Body of pancreas (tissue), 4 donors: ENCODE measurements around the gene PABPN1L. TPM values are rescaled to one million over a fixed set of nuclear protein-coding genes. Genes with fewer than 3 reads are reported as not detected.

Experiments
- ATAC-seq: fragments of 150-250 bp; one replicate; pipeline ENCODE4 v1.9.1; 2016
- DNase-seq, 4 donors: peaks; one replicate each; pipeline ENCODE4 v3.0.0-alpha.2; 2019
- H3K27ac ChIP-seq, 4 donors: fragments of 200-600 bp; sonication (generic); 1 replicate in 3 of 4; 2 replicates in 1 of 4; pipeline versions ENCODE4 v1.5.1 to v1.6.1; 2016 to 2019; ENCODE audit warnings: mild to moderate bottlenecking in 1 of 4, mixed read lengths in 1 of 4, moderate library complexity in 1 of 4
- H3K27me3 ChIP-seq, 2 donors: fragments of 200-600 bp; sonication (generic); one replicate each; pipeline ENCODE4 v1.6.0; 2016; ENCODE audit warnings: mild to moderate bottlenecking in 1 of 2
- H3K36me3 ChIP-seq, 2 donors: fragments of 200-600 bp; sonication (generic); replicated peaks in 1 of 2; 2 replicates each; pipeline ENCODE4 v1.5.1; 2016; ENCODE audit warnings: low read depth in 2 of 2; ENCODE audit not compliant: insufficient read depth in 1 of 2
- H3K4me1 ChIP-seq: fragments of 200-600 bp; sonication (generic); one replicate; pipeline ENCODE4 v1.6.0; 2016
- H3K4me3 ChIP-seq, 2 donors: fragments of 200-600 bp; sonication (generic); 1 replicate in 1 of 2; 2 replicates in 1 of 2; pipeline ENCODE4 v1.5.1; 2016 to 2019
- H3K9me3 ChIP-seq, 3 donors: fragments of 200-600 bp; sonication (generic); 1 replicate in 2 of 3; 2 replicates in 1 of 3; pipeline ENCODE4 v1.5.1; 2016
- CTCF ChIP-seq, 7 experiments: fragments of 450-650 bp in 4 of 7; fragments of 200-600 bp in 3 of 7; sonication (generic) in 3 of 7; IDR thresholded peaks; one replicate each; pipeline ENCODE4 v1.5.1; 2016 to 2019; ENCODE audit warnings: antibody characterized with exemption in 7 of 7
- POLR2A ChIP-seq, 3 donors: fragments of 450-650 bp; IDR thresholded peaks; one replicate each; pipeline ENCODE4 v1.6.1; 2016; ENCODE audit warnings: antibody characterized with exemption in 3 of 3, mild to moderate bottlenecking in 2 of 3
- WGBS, 2 donors: methylation state at CpG; one replicate each; pipeline ENCODE4 v1.1.5; 2017; 5-methylcytosine and 5-hydroxymethylcytosine counted together
- intact Hi-C: fragments of 100-400 bp; cut with DNase I; formaldehyde crosslinking; loops from one replicate; pipeline ENCODE4 v1.15.1; 2023
- total RNA-seq, 2 donors: library from RNA; depleted of rRNA; stranded (reverse); fragments of >200 nt; gene quantifications; one replicate each; pipeline ENCODE4 v1.1.0, GENCODE V29; 2016

PABPN1L gene
- total RNA-seq, 2 donors from 2014 or later = not detected

- Histone ChIP-seq H3K9me3 (no peaks in the 10 kb centered on the region), H3K36me3 (peaks cover 0 to 2% of the 10 kb centered on the region in 2 donors), H3K27ac (peak overlapping the region in 1 of 4 donors; percentile 34), H3K4me3 (no peak overlapping the region), H3K4me1 (no peaks in the 10 kb centered on the region), H3K27me3 (no peaks in the 10 kb centered on the region)
- intact Hi-C loops = no loop called here
- ATAC-seq (peak; percentile 43), DNase-seq (peak; percentile 44 to 63 (median 50))
- 76 to 87% methylated on average over 14 to 28 of the region's 39 CpGs for WGBS, 2 donors
- TF ChIP-seq POLR2A (IDR thresholded peaks at IDR 0.05) (no peak), CTCF (IDR thresholded peaks at IDR 0.05) (no peak)
Measured at GRCh38 chr16:88886845-88887521, 20.5 kb upstream of the PABPN1L start.

GRCh38 chr16:88886420-88886844 is 20.0 kb upstream of the PABPN1L start:
- Histone ChIP-seq H3K9me3 (no peaks in the 10 kb centered on the region), H3K27me3 (no peaks in the 10 kb centered on the region), H3K36me3 (no peaks in the 10 kb centered on the region), H3K4me1 (no peaks in the 10 kb centered on the region), H3K27ac (peak overlapping the region in 1 of 4 donors; percentile 5), H3K4me3 (no peak overlapping the region)
- no peak for TF ChIP-seq CTCF (IDR thresholded peaks at IDR 0.05)
- no peak for TF ChIP-seq POLR2A (IDR thresholded peaks at IDR 0.05)
- ATAC-seq = no peak
- DNase-seq = no peak
- intact Hi-C loops = no loop called here
- 92% methylated on average over 13 of the region's 15 CpGs; no CpG with 5 or more reads in 1 of the 2 donors for WGBS, 2 donors

- TF ChIP-seq CTCF (IDR thresholded peaks at IDR 0.05) (no peak), POLR2A (IDR thresholded peaks at IDR 0.05) (no peak)
- H3K4me1 ChIP-seq = no peaks in the 10 kb centered on the region
- H3K27ac ChIP-seq = no peak overlapping the region
- no peaks in the 10 kb centered on the region for H3K27me3 ChIP-seq
- ATAC-seq (no peak), DNase-seq (no peak)
- H3K36me3 ChIP-seq = no peaks in the 10 kb centered on the region
- WGBS, 2 donors = 88 to 92% methylated on average over 16 to 21 of the region's 28 CpGs
- H3K4me3 ChIP-seq = no peak overlapping the region
- no peaks in the 10 kb centered on the region for H3K9me3 ChIP-seq
- intact Hi-C loops = no loop called here
Measured at GRCh38 chr16:88885693-88886280, 19.3 kb upstream of the PABPN1L start.

- ATAC-seq (no peak), DNase-seq (no peak)
- Histone ChIP-seq H3K36me3 (no peaks in the 10 kb centered on the region), H3K4me1 (no peaks in the 10 kb centered on the region), H3K27me3 (no peaks in the 10 kb centered on the region), H3K27ac (no peak overlapping the region), H3K9me3 (no peaks in the 10 kb centered on the region), H3K4me3 (no peak overlapping the region)
- intact Hi-C loops = no loop called here
- TF ChIP-seq CTCF (IDR thresholded peaks at IDR 0.05) (no peak), POLR2A (IDR thresholded peaks at IDR 0.05) (no peak)
- 92% methylated on average over 27 to 39 of the region's 39 CpGs for WGBS, 2 donors
Measured at GRCh38 chr16:88884569-88885271, 18.3 kb upstream of the PABPN1L start.
